Measurements from ENCODE around the gene NFKBIE. TPM values are rescaled to one million over a fixed set of nuclear protein-coding genes. Genes with fewer than 3 reads are reported as not detected.

Gene NFKBIE
- total RNA-seq, 2 experiments from 2014 or later, result 9.1 to 9.6 TPM

DNA sequence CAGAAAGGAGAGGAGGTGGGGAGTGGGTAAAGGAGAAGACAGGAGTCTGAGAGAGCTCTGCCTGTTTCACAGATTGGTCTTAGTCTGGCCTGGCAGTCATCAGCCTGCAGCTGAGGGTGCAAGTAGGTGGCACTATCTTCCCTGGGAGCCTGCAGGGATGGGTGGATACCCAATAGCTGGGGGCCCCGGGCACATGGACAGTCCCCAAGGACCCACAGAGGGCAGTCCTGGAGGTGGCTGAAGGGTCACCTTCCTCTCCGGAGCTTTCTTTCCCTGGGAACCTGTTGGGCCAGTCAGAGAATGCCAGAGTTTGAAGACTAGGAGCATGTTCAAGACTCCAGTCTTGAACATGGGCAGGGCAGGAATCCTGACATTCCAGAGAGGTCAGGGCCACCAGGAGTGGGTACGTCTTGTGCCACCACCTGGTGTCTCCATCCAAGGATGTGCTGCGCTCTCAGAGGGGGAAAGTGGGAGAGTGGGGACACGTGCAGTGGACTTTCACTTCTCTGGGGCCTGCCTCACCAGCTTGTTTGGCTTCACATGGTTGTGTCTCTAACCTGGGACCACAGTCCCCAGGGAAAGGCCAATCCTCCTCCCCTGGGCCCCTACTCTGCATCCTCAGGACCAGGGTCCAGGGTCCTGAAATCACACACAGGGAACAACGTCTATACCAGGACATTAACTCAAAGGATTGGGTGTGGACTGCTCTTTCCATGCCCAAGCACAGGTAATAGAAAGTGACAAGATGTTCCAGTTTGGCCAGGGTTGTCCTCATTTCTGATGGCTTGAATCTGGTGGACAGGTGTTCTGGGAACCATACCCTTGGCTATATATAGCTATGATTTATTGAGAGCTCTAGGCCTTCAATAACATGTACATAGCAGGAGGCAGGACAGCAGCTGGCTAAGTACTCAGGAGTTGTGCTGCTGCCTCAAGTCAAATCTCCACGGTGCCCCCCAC, 29.8 kb upstream of the NFKBIE start:
- CTCF ChIA-PET, result interaction anchor here (0.6 to 4.6 kb wide), 6 partner anchors 11 to 123 kb away, joined by 3 to 36 read pairs (median 6); partner anchors contain the start of gene AARS2
- Mint-ChIP-seq H3K9me3 (no peaks in the 10 kb centered on the region), H3K4me3 (no peak overlapping the region), H3K36me3 (ENCODE audit: low read depth) (peaks cover 3% of the 10 kb centered on the region), H3K4me1 (ENCODE audit: low read depth) (peaks cover 11% of the 10 kb centered on the region), H3K27me3 (ENCODE audit: low read depth) (peaks cover 48% of the 10 kb centered on the region), H3K27ac (no peak overlapping the region)
- intact Hi-C loops (cut with micrococcal nuclease), result no loop called here
- DNase-seq, result no peak

DNA sequence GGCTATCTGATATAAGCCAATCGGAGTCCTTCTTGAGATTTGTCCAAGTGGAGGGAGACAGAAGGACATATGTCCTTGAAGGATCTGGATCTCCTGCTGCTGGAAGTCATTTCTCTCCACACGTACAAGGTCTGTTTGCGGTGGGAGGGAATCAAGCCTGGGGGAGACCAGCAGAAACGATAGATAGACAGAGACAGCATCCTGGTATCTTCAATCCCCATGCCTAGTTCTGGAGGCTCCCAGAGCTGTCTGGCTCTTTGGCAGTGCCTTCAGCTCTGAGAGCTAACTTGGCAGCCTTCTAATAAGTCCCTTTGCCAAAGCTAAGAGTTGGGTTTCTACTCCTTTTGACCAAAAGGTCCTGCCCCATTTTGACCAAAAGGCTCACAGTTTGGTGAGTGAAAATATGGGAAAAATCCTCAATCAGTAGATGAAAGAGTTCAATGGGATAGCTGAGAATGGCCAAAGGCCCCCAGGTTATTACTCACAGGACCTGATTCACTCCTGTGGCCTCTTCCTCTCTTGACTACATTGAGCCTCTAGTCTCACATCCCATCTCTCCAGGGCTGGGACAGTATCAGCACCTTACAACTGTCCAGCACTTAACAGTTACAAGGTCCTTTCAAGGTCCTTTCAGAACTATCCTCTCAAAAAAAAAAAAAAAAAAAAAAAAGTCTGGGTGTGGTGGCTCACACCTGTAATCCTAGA, 27.5 kb upstream of the NFKBIE start:
- H3K36me3 Mint-ChIP-seq (ENCODE audit: low read depth), result no peaks in the 10 kb centered on the region
- CTCF ChIA-PET, result interaction anchor here (0.5 to 1.4 kb wide), 5 partner anchors 10 to 101 kb away, joined by 3 to 5 read pairs (median 3); no protein-coding TSS in a partner anchor
- no peaks in the 10 kb centered on the region for H3K9me3 Mint-ChIP-seq
- peaks cover 6% of the 10 kb centered on the region for H3K4me1 Mint-ChIP-seq (ENCODE audit: low read depth)
- no peak for DNase-seq
- no peak overlapping the region for H3K27ac Mint-ChIP-seq
- intact Hi-C loops (cut with micrococcal nuclease), result no loop called here
- peaks cover 54% of the 10 kb centered on the region for H3K27me3 Mint-ChIP-seq (ENCODE audit: low read depth)
- no peak overlapping the region for H3K4me3 Mint-ChIP-seq

DNA sequence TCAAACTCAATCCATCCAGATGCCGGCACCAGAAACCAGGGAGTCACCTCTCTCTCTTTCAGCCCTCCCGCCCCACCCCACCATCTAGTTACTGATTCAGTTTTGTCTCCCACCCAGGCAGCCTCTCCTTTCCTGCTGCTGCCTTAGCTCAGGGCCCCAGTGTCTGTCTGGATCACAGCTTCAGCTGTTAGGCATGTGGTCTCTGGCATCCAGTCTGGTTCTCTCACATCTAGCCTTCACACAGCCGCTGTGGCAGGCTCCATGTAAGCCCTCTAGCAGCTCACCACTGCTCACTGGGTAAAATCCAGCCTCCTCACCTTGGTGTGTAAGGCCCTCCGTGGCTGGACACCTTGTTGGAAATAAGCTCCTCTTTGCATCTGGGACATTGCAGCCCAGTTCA, 26.5 kb upstream of the NFKBIE start:
- Mint-ChIP-seq H3K36me3 (ENCODE audit: low read depth) (no peaks in the 10 kb centered on the region), H3K27ac (no peak overlapping the region), H3K4me1 (ENCODE audit: low read depth) (peaks cover 4% of the 10 kb centered on the region), H3K27me3 (ENCODE audit: low read depth) (peaks cover 62% of the 10 kb centered on the region), H3K4me3 (no peak overlapping the region), H3K9me3 (no peaks in the 10 kb centered on the region)
- intact Hi-C loops (cut with micrococcal nuclease), result no loop called here
- DNase-seq, result no peak
- CTCF ChIA-PET, result interaction anchor here (1.4 kb wide), 1 partner anchor 13 kb away, joined by 5 read pairs; no protein-coding TSS in a partner anchor

DNA sequence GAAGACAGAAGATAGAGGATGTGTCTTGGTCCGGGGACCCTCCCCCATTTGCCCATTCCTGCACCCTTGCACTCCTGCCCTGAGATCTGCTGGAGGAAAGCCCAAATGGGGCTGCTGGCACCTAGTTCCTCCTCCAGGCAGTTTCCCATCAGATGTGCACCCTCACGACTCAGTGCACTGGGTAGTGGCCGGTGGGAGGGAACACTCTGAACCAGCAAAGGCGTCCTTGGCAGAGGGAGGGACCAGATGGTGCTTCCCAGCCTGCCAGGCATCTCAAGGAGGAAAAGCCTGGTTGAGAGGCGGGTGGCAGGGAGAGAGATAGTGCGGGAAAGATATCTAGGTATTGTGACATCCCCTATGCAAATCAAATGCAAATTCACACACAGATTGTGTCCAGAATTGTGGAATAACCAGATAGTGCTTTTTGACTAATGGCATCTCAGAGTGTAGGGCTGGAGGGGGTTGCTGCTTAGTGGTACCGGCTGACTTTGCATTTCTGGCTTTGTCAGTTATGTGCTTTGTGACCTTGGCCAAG, 24.4 kb upstream of the NFKBIE start:
- H3K4me3 Mint-ChIP-seq, result no peak overlapping the region
- intact Hi-C loops (cut with micrococcal nuclease), result no loop called here
- H3K4me1 Mint-ChIP-seq (ENCODE audit: low read depth), result no peaks in the 10 kb centered on the region
- no peak overlapping the region for H3K27ac Mint-ChIP-seq
- no peak for DNase-seq
- H3K27me3 Mint-ChIP-seq (ENCODE audit: low read depth), result peaks cover 52% of the 10 kb centered on the region
- CTCF ChIA-PET, result no interaction called here
- no peaks in the 10 kb centered on the region for H3K9me3 Mint-ChIP-seq
- no peaks in the 10 kb centered on the region for H3K36me3 Mint-ChIP-seq (ENCODE audit: low read depth)

DNA sequence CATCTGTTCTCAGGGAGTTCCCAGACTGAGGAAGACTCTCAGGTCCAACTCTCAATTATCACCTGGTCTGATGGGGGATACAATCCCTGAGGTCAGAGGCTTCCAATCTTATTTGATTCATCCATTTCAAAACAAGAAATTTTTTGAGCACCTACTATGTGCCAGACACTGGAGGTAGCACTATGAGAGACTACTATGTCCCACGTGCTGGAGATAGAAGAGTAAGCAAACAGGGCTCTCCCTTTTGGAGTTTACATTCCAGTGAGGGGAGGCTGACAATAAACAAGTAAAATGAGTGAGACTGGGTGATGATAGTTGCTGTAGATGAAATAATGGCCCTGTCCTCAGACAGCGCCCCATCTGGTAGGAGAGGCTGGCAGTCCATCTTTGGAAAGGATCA, 21.4 kb upstream of the NFKBIE start:
- H3K27me3 Mint-ChIP-seq (ENCODE audit: low read depth), result peaks cover 51% of the 10 kb centered on the region
- no peak overlapping the region for H3K4me3 Mint-ChIP-seq
- no peak overlapping the region for H3K27ac Mint-ChIP-seq
- no peak for DNase-seq
- no peaks in the 10 kb centered on the region for H3K36me3 Mint-ChIP-seq (ENCODE audit: low read depth)
- intact Hi-C loops (cut with micrococcal nuclease), result no loop called here
- H3K9me3 Mint-ChIP-seq, result no peaks in the 10 kb centered on the region
- H3K4me1 Mint-ChIP-seq (ENCODE audit: low read depth), result no peaks in the 10 kb centered on the region
- CTCF ChIA-PET, result interaction anchor here (2.4 kb wide), 1 partner anchor 18 kb away, joined by 12 read pairs; no protein-coding TSS in a partner anchor

DNA sequence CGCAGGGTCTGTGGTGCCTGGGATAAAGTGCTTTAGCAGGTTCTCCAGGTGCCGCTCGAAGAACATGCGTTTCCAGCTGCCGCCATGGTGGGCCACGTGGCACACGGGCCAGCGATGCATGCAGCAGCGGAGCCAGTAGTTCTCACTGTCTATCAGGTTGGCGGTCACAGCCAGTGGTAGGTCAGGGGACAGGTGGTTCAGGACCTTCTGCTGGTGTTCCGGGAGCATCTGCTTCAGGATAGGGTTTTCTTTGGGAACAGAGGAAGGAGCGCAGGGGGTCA, 20.9 kb upstream of the NFKBIE start:
- DNase-seq, result no peak
- no peaks in the 10 kb centered on the region for H3K36me3 Mint-ChIP-seq (ENCODE audit: low read depth)
- no peaks in the 10 kb centered on the region for H3K9me3 Mint-ChIP-seq
- H3K27ac Mint-ChIP-seq, result no peak overlapping the region
- CTCF ChIA-PET, result no interaction called here
- H3K4me3 Mint-ChIP-seq, result no peak overlapping the region
- H3K27me3 Mint-ChIP-seq (ENCODE audit: low read depth), result peaks cover 49% of the 10 kb centered on the region
- H3K4me1 Mint-ChIP-seq (ENCODE audit: low read depth), result no peaks in the 10 kb centered on the region
- intact Hi-C loops (cut with micrococcal nuclease), result no loop called here

DNA sequence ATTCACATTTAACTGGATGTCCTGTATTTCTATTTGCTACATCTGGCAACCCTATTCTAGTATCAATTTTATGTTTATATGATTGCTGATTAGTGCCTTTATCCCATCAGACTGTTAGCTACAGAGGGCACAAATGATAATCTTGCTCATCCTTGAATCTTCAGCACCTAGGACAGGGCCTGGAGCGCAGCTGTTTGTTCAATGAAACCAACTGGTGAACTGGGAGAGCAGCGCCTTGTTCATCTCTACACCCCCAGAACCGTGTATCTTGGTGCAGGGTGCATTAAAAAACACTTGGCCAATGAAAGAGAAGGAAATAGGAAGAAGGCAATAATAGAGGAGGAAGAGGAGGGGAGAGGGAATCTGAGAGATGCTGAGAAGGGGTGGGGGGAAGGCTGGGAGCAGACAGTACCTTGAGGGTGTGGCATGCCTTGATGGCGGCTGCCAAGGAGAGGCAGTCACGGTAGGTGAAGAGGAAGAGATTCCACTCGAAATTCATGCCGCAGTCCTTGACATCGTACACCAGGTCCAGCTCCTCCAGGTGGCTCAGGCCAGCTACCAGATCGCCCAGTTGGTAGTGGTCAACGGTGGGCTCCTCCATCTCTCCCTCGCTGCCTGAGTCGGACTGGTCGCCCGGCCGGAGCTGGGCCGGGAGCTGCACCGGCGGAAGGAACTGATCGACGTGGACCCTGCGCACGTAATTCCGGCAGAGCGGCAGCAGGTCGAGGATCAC, 20.4 kb upstream of the NFKBIE start:
- Mint-ChIP-seq H3K27ac (no peak overlapping the region), H3K27me3 (ENCODE audit: low read depth) (peaks cover 44% of the 10 kb centered on the region), H3K4me3 (no peak overlapping the region), H3K9me3 (no peaks in the 10 kb centered on the region), H3K4me1 (ENCODE audit: low read depth) (no peaks in the 10 kb centered on the region), H3K36me3 (ENCODE audit: low read depth) (no peaks in the 10 kb centered on the region)
- no peak for DNase-seq
- intact Hi-C loops (cut with micrococcal nuclease), result no loop called here
- CTCF ChIA-PET, result interaction anchor here (1.2 kb wide), 1 partner anchor 27 kb away, joined by 3 read pairs; the partner anchor contains the start of gene AARS2

DNA sequence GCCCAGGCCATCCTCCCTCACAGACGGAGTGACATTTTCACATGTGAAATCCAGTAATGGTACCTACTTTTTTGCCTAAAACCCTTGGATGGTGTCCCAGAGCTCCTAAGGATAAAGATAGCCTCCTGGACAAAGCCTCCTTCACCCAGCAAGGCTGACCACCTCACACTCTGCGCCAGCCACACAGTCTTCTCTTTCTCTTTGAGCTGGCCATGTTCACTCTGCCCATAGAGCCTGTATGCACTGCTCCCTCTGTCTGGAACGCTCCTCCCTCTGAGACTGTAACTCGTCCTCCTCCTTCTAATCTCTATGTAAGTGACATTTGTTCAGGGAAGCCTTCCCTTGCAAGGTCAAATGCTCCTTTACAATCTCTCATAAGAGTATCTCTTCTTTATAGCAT, 19.5 kb upstream of the NFKBIE start:
- intact Hi-C loops (cut with micrococcal nuclease), result no loop called here
- no peak overlapping the region for H3K27ac Mint-ChIP-seq
- no peaks in the 10 kb centered on the region for H3K4me1 Mint-ChIP-seq (ENCODE audit: low read depth)
- no peak for DNase-seq
- no peaks in the 10 kb centered on the region for H3K9me3 Mint-ChIP-seq
- H3K4me3 Mint-ChIP-seq, result no peak overlapping the region
- no peaks in the 10 kb centered on the region for H3K36me3 Mint-ChIP-seq (ENCODE audit: low read depth)
- CTCF ChIA-PET, result interaction anchor here (1.2 to 2.0 kb wide), 2 partner anchors 11 to 28 kb away, joined by 3 to 5 read pairs; partner anchors contain the start of gene AARS2
- peaks cover 48% of the 10 kb centered on the region for H3K27me3 Mint-ChIP-seq (ENCODE audit: low read depth)

DNA sequence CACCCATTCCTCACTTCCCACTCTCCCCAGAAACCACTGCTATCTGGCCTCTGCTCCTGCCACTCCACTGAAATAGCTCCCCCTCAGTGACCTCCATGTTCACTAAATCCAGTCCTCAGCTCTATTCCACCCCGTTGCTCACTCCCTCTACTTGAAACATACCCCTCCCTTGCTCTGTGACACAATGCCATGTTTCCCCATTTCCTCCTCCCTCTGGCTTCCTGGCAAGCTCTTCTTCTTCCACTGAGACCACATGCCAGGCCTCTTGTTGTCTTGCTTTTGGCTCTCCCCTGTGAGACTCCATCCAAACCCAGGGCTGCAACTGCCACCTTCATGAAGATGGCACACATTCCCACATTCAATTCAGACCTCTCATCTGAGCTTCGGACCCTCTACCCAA, 18.8 kb upstream of the NFKBIE start:
- CTCF ChIA-PET, result interaction anchor here (0.6 to 2.0 kb wide), 4 partner anchors 12 to 96 kb away, joined by 3 to 5 read pairs (median 4); partner anchors contain the start of gene AARS2
- H3K36me3 Mint-ChIP-seq (ENCODE audit: low read depth), result no peaks in the 10 kb centered on the region
- intact Hi-C loops (cut with micrococcal nuclease), result no loop called here

DNA sequence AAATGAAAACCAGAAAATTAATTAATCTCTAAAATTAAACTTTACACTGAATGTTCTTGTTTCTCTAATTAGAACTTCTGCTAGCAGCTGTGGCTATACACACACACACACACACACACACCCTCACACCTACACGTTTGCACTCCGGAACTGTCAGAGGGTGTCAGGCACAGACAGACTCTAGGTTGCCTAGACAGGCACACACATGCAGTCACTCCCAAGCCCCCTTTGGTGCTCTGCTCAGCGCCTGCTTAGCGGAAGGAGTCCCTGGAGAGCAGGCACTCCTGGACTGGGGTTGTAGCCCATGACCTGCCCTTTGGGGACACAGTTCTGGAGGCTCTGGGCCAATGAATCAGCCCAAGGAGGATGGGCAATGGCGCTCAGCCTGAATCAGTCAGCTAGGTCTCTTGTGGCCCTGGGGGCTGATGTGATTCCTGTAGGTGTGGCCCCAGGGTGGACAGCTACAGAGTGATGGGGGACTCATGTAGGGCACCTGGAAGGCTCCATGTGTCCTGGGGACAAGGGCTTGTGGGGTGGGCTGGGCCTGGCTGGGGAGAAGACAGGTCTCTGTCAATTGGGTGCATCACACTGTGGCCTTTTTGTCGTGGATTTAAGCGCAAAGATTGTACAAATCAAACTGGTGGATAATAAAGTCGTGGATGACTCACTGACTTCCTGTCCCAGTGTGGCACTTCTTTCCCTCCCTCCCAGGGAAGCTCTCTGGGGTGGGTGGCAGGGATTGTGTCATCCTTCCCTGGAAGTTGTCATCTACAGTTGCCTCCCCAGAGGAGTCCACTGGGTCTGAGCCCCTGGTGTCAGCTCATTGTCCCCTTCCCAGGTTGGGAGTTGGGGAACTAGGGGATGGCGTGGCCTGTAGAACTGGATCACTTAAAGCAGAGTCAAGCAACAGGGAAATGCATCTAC, 13.7 kb upstream of the NFKBIE start:
- Mint-ChIP-seq H3K9me3 (no peaks in the 10 kb centered on the region), H3K27ac (no peak overlapping the region), H3K4me1 (ENCODE audit: low read depth) (no peaks in the 10 kb centered on the region), H3K4me3 (no peak overlapping the region), H3K36me3 (ENCODE audit: low read depth) (no peaks in the 10 kb centered on the region), H3K27me3 (ENCODE audit: low read depth) (peaks cover 46% of the 10 kb centered on the region)
- intact Hi-C loops (cut with micrococcal nuclease), result no loop called here
- DNase-seq, result no peak
- CTCF ChIA-PET, result interaction anchor here (3.3 kb wide), 1 partner anchor 11 kb away, joined by 20 read pairs; no protein-coding TSS in a partner anchor

More for the DNA sequence above, 18.8 kb upstream of the NFKBIE start:
- Mint-ChIP-seq H3K9me3 (no peaks in the 10 kb centered on the region), H3K27me3 (ENCODE audit: low read depth) (peaks cover 46% of the 10 kb centered on the region), H3K4me3 (no peak overlapping the region), H3K4me1 (ENCODE audit: low read depth) (no peaks in the 10 kb centered on the region), H3K27ac (no peak overlapping the region)
- no peak for DNase-seq

DNA sequence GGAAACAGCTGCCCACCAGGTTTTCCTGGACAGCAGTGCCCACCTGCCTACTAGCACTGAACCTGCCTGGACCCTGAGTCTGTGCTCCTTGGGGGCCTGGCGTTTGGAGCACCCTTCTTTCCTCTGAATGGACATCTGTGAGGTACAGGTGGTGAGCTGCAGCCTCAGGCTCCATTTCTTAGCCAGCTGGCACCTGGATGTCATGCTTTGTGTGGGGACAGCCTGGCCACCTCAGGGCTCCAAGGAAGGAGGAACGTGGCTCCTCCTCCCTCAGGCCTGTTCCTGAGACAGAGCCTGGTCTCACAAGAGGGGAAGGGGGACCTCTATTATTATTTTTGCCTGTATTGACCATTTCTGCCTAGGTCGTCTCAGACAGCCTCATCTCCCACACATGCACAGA, 13.0 kb upstream of the NFKBIE start:
- no peaks in the 10 kb centered on the region for H3K4me1 Mint-ChIP-seq (ENCODE audit: low read depth)
- DNase-seq, result no peak
- no peaks in the 10 kb centered on the region for H3K9me3 Mint-ChIP-seq
- intact Hi-C loops (cut with micrococcal nuclease), result no loop called here
- no peaks in the 10 kb centered on the region for H3K36me3 Mint-ChIP-seq (ENCODE audit: low read depth)
- peaks cover 44% of the 10 kb centered on the region for H3K27me3 Mint-ChIP-seq (ENCODE audit: low read depth)
- H3K4me3 Mint-ChIP-seq, result no peak overlapping the region
- H3K27ac Mint-ChIP-seq, result no peak overlapping the region
- CTCF ChIA-PET, result interaction anchor here (3.3 kb wide), 1 partner anchor 10 kb away, joined by 20 read pairs; no protein-coding TSS in a partner anchor
